ENCODE measurements around the gene ACIN1.

DNA sequence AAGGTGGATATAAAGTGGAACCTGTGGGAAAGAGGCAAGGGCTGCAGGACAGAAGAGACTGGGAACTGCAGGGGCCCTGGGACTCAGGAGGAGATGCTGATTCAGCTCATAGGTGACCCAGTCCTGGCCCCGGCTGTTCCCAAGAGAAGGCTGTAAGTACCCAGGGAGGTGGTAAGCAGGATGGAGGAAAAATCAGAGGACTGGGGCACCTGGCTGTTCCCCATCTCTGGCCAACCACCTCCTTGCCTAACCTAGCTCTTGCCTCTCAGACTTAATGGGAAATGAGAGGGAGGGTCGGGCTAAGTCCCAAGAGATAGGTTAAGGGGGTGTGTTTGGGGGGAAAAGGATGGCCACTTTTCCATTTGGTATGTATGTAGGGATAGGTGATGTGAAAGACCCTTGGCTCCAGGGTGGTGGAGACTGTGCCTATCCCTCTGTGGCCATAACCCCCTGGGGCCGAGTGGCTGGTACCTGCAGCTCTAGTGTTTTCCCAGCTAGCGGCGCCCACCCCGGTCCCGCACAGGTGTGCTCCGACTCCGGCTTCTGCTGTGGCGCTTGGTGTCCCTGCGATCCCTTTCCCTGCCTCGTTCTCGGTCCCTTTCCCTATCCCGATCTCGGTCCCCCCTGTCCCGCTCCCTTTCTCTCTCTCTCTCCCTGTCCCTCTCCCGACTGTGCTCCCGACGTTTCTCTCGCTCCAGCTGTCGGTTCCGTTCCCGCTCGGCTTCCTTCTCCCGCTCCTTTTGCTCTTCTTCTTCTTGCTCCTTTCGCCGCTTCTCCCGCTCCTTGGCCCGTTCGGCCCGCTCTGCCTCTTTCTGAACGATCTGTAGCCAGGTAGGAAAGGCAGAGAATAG lies 36.1 kb downstream of the ACIN1 start:
- TF ChIP-seq RBM22 (optimal IDR thresholded peaks at IDR 0.05; ENCODE audit: low read length) (no peak), KAT7 (CRISPR knock-in tag; IDR thresholded peaks at IDR 0.05; ENCODE audit: borderline replicate concordance) (no peak), KLF11 (CRISPR knock-in tag; IDR thresholded peaks at IDR 0.05) (no peak), ZNF547 (CRISPR knock-in tag; IDR thresholded peaks at IDR 0.05) (no peak), RCOR2 (CRISPR knock-in tag; IDR thresholded peaks at IDR 0.05) (no peak), CHD4 (IDR thresholded peaks at IDR 0.05; ENCODE audit: borderline replicate concordance, low read length) (no peak), NFIC (IDR thresholded peaks at IDR 0.05; ENCODE audit: low read length) (no peak), ZNF839 (CRISPR knock-in tag; IDR thresholded peaks at IDR 0.05; ENCODE audit: borderline replicate concordance) (no peak), YEATS4 (CRISPR knock-in tag; IDR thresholded peaks at IDR 0.05; ENCODE audit: borderline replicate concordance) (no peak), CTCF (CRISPR knock-in tag; IDR thresholded peaks at IDR 0.05) (no peak), SMC3 (IDR thresholded peaks at IDR 0.05; ENCODE audit: low read length) (no peak), ZNF572 (CRISPR knock-in tag; IDR thresholded peaks at IDR 0.05) (no peak)
- TF ChIP-seq, protein P1, sequence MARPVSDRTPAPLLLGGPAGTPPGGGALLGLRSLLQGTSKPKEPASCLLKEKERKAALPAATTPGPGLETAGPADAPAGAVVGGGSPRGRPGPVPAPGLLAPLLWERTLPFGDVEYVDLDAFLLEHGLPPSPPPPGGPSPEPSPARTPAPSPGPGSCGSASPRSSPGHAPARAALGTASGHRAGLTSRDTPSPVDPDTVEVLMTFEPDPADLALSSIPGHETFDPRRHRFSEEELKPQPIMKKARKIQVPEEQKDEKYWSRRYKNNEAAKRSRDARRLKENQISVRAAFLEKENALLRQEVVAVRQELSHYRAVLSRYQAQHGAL (CRISPR knock-in tag; IDR thresholded peaks at IDR 0.05; ENCODE audit: not compliant biosample characterization) = no peak

Data from HepG2 (cell line).